ENCODE results near the gene SERPINB3. TPM values are rescaled to one million over a fixed set of nuclear protein-coding genes. Genes with fewer than 3 reads are reported as not detected.

The SERPINB3 gene
- total RNA-seq, 4 donors from 2014 or later: not detected

- TF ChIP-seq, protein P1, sequence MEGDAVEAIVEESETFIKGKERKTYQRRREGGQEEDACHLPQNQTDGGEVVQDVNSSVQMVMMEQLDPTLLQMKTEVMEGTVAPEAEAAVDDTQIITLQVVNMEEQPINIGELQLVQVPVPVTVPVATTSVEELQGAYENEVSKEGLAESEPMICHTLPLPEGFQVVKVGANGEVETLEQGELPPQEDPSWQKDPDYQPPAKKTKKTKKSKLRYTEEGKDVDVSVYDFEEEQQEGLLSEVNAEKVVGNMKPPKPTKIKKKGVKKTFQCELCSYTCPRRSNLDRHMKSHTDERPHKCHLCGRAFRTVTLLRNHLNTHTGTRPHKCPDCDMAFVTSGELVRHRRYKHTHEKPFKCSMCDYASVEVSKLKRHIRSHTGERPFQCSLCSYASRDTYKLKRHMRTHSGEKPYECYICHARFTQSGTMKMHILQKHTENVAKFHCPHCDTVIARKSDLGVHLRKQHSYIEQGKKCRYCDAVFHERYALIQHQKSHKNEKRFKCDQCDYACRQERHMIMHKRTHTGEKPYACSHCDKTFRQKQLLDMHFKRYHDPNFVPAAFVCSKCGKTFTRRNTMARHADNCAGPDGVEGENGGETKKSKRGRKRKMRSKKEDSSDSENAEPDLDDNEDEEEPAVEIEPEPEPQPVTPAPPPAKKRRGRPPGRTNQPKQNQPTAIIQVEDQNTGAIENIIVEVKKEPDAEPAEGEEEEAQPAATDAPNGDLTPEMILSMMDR (IDR thresholded peaks at IDR 0.05): no peak
- ATAC-seq (ENCODE audit: low FRiP score) (no peak), DNase-seq (ENCODE audit: low spot score) (no peak)
These were observed 42.0 kb downstream of the SERPINB3 start for GRCh38 chr18:63619661-63620060.

DNA sequence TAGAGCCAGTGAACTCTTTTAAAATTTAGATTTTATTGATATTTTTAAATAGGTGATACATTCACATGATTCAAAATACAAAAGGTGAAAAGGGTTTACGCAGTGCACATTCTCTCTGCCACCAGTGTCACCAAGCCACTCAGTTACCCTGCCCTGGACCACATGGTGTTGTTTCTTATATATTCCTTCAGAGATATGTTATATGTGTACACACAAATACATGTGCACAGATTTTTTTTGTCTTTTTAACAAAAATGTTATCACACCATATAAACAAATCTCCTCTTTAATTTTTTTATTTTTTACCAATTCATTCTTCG lies 43.8 kb downstream of the SERPINB3 start:
- no peak for DNase-seq (ENCODE audit: low spot score)
- TF ChIP-seq, protein P1 (IDR thresholded peaks at IDR 0.05): no peak
- no peak for ATAC-seq (ENCODE audit: low FRiP score)

DNA sequence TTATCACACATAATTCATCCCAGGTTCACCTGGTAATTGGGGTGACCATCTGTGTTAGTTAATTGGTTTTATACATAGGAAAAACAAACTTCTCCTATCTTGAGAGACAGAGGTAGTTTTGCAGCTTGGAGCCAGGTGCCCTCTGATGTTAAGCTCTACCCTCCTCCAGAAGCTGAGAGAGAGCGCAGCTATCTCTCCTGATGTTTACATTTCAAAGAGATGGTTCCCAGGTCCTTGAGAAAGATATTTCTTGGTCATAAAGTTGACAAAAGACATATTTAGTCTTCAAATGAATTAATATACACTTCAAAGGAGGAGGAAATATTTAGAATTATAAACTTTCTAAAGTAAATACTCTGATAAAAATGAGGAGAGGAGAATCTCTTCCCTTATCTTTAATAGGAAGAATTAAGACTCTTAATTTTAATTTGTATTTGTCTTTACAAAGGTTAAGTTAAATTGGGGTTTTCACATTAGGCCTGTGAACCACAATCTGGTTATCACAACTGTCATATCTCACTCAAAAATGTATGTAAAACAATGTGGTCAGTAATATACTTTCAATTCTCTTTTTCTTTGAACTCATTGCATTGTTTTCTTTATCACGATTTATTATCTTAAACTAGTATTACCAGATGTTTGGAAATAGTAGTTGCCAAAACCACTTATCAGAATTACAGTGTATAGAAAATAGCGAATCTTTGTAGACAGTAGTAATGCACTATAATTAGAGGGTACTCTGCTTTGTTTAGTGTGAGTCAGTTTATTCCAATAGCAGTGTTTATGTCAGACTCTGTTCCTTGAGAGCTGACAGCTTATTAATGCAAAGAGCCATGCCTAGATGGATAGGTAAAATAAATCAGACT lies 44.4 kb downstream of the SERPINB3 start:
- TF ChIP-seq, protein P1 (IDR thresholded peaks at IDR 0.05): no peak
- DNase-seq (ENCODE audit: low spot score) (no peak), ATAC-seq (ENCODE audit: low FRiP score) (no peak)

- TF ChIP-seq, protein P1 (IDR thresholded peaks at IDR 0.05): no peak
- no peak for DNase-seq (ENCODE audit: low spot score)
- ATAC-seq (ENCODE audit: low FRiP score): no peak
These were observed 48.3 kb downstream of the SERPINB3 start for GRCh38 chr18:63613420-63613819.

- TF ChIP-seq, protein P1 (IDR thresholded peaks at IDR 0.05): no peak
- DNase-seq (ENCODE audit: low spot score): no peak
- ATAC-seq (ENCODE audit: low FRiP score): no peak
These were observed 55.2 kb downstream of the SERPINB3 start for GRCh38 chr18:63606526-63606925.

Other genes with a start within 250 kb of the SERPINB3 start
- gene VPS4B, start 239.4 kb downstream of the SERPINB3 start, total RNA-seq: 10 to 100 TPM; 26.6 to 45.4 (median 30.7) TPM
- not detected for gene SERPINB5, start 184.9 kb downstream of the SERPINB3 start, total RNA-seq
- not detected for gene SERPINB12, start 119.5 kb downstream of the SERPINB3 start, total RNA-seq
- gene SERPINB13, start 74.5 kb downstream of the SERPINB3 start, total RNA-seq: not detected
- gene SERPINB4, start 17.6 kb downstream of the SERPINB3 start, total RNA-seq: not detected
- gene SERPINB11, start 41.1 kb upstream of the SERPINB3 start, total RNA-seq: not detected
- 1 to 10 TPM in 2 of 4 donors, under 1 TPM in 1, not detected in 1; 0.36 to 2.0 (median 1.1) TPM for gene SERPINB7, start 113.5 kb upstream of the SERPINB3 start, total RNA-seq
- gene SERPINB2, start 225.8 kb upstream of the SERPINB3 start, total RNA-seq: 100 to 1,000 TPM in 2 of 4 donors, under 1 TPM in 1, not detected in 1; 0.50 to 210 (median 122) TPM
- gene SERPINB10, start 246.1 kb upstream of the SERPINB3 start, total RNA-seq: 1 to 10 TPM in 1 of 4 donors, under 1 TPM in 2, not detected in 1; 0.31 to 1.7 (median 0.72) TPM